ENCODE measurements around the gene OPRM1. TPM values are rescaled to one million over a fixed set of nuclear protein-coding genes. Genes with fewer than 3 reads are reported as not detected.

Gene OPRM1
- total and polyA plus RNA-seq, 2 of the 8 experiments (the other 6 are each of a cell fraction or from before 2014, with no cell fraction given): not detected

DNA sequence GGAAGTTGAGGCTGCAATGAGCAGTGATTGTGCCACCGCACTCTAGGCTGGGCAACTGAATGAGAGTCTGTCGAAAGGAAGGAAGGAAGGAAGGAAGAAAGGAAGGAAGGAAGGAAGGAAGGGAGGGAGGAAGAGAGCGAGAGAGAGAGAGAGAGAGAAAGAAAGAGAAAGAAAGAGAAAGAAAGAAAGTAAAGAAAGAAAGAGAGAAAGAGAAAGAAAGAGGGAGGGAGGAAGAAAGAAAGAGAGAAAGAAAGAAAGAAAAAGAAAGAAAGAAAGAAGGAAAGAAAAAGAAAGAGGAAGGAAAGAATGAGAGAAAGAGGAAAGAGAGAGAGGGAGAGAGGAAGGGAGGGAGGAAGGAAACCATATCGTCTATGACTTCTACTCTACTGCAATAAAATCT, 60.2 kb downstream of the OPRM1 start (continued):
- TF ChIP-seq JUND (IDR thresholded peaks at IDR 0.05; ENCODE audit: low read length): no peak

DNA sequence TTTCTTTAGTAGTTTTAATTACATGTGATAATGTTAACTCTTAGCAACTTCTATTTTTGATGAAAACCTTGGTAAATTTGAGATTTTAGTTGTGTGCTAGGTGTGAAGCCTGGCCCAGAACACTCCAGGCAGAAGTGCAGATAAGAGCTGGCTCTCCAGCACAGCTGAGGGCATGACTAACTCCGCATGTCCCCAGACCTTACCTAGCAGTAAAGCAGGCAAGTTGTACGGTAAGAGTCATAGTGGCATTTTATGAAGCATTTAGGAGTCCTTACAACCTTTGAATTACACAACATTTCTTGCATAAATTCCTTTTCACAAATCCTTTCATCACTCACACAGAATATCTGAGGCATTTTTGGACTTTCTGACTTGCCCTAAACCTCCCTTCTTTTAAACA, 67.2 kb downstream of the OPRM1 start:
- no peak overlapping the region for H2AFZ ChIP-seq (ENCODE audit: low read length)
- H3K4me3 ChIP-seq (ENCODE audit: extremely low read depth in 1 of 4, insufficient read depth in 2 of 4, low read depth in 3 of 4, low read length in 4 of 4): no peak overlapping the region
- H3K27me3 ChIP-seq (replicated peaks in 1 of 4; ENCODE audit: control insufficient read depth in 3 of 4, extremely low read depth in 1 of 4, insufficient read depth in 3 of 4, low read length in 3 of 4): no peaks in the 10 kb centered on the region
- no peak overlapping the region for H3K18ac ChIP-seq (ENCODE audit: extremely low read depth, low read length)
- H4K8ac ChIP-seq (ENCODE audit: extremely low read depth, insufficient read depth, low read length): no peak overlapping the region
- no peaks in the 10 kb centered on the region for H3K36me3 ChIP-seq (ENCODE audit: control insufficient read depth in 2 of 4, insufficient read depth in 4 of 4, low read length in 3 of 4)
- no peak overlapping the region for H2BK15ac ChIP-seq (ENCODE audit: low read length)
- H3K27ac ChIP-seq (ENCODE audit: low read depth, low read length): no peak overlapping the region
- H3K4ac ChIP-seq (replicated peaks; ENCODE audit: insufficient read length, low read depth, low read length): no peak overlapping the region
- ChIA-PET POLR2A (ENCODE audit: partially characterized antibody) (no interaction called here), CTCF (ENCODE audit: partially characterized antibody) (no interaction called here)
- no peaks in the 10 kb centered on the region for H3K79me2 ChIP-seq (ENCODE audit: control insufficient read depth in 1 of 2, insufficient read depth in 2 of 2, low read length in 2 of 2)
- H3K56ac ChIP-seq (replicated peaks; ENCODE audit: insufficient read length, low read depth, low read length): no peak overlapping the region
- H2BK5ac ChIP-seq (ENCODE audit: low read depth, low read length): no peak overlapping the region
- no peak overlapping the region for H3K23ac ChIP-seq (ENCODE audit: insufficient read length)
- H4K5ac ChIP-seq (ENCODE audit: insufficient read length, low read depth, low read length): no peak overlapping the region
- no peak overlapping the region for H4K91ac ChIP-seq (replicated peaks; ENCODE audit: insufficient read length, low read length)
- no peaks in the 10 kb centered on the region for H3K79me1 ChIP-seq (ENCODE audit: low read depth, low read length)
- H3K4me2 ChIP-seq (ENCODE audit: insufficient read depth in 1 of 2, low read depth in 2 of 2, low read length in 2 of 2): no peak overlapping the region
- FAIRE-seq (no peak), DNase-seq (ENCODE audit: low read depth in 1 of 2, low spot score in 2 of 2) (no peak)
- H3K4me1 ChIP-seq (replicated peaks in 1 of 4; ENCODE audit: control insufficient read depth in 3 of 4, insufficient read depth in 4 of 4, low read length in 3 of 4): no peaks in the 10 kb centered on the region
- H3K9me3 ChIP-seq (ENCODE audit: insufficient read depth in 2 of 2, low read depth in 1 of 2, low read length in 1 of 2): no peaks in the 10 kb centered on the region
- no peak overlapping the region for H2BK20ac ChIP-seq (ENCODE audit: low read length)
- no peak overlapping the region for H2BK12ac ChIP-seq (ENCODE audit: low read depth, low read length)
- H2AK5ac ChIP-seq (ENCODE audit: low read depth, low read length): no peak overlapping the region
- H2BK120ac ChIP-seq (replicated peaks; ENCODE audit: low read depth, low read length): no peak overlapping the region
- no peak overlapping the region for H3K9ac ChIP-seq (replicated peaks in 1 of 4; ENCODE audit: extremely low read depth in 1 of 4, low read depth in 3 of 4, low read length in 3 of 4)
- WGBS, 2 experiments (ENCODE audit: extremely low coverage in 1 of 2, insufficient coverage in 1 of 2, insufficient read length in 1 of 2, insufficient replicate concordance in 2 of 2, low coverage in 1 of 2, low lambda C conversion rate in 2 of 2, missing lambda C conversion rate in 1 of 2): 96% methylated on average over 2 of the region's 2 CpGs; no CpG with 5 or more reads in 1 of the 2 experiments
- no peak overlapping the region for H3K14ac ChIP-seq (ENCODE audit: insufficient read length)
- no peaks in the 10 kb centered on the region for H4K20me1 ChIP-seq (replicated peaks in 1 of 2; ENCODE audit: control insufficient read depth in 1 of 2, insufficient read depth in 2 of 2, low read length in 2 of 2)
- H3K23me2 ChIP-seq (ENCODE audit: low read depth, low read length): no peaks in the 10 kb centered on the region; the same call in 1 of the 2 replicates
- TF ChIP-seq KDM4A (IDR thresholded peaks at IDR 0.05; ENCODE audit: low read depth, low read length, severe bottlenecking) (no peak), TAF1 (IDR thresholded peaks at IDR 0.05; ENCODE audit: low read depth, low read length) (no peak), CEBPB (IDR thresholded peaks at IDR 0.05; ENCODE audit: low read depth, low read length) (no peak), JUND (IDR thresholded peaks at IDR 0.05; ENCODE audit: low read length) (no peak), CTCF (IDR thresholded peaks at IDR 0.05; ENCODE audit: control extremely low read depth in 1 of 3, insufficient read depth in 1 of 3, low read depth in 1 of 3, low read length in 3 of 3) (no peak), CBX5 (IDR thresholded peaks at IDR 0.05; ENCODE audit: low read depth, low read length) (no peak), TBP (IDR thresholded peaks at IDR 0.05; ENCODE audit: low read depth, low read length) (no peak), RNF2 (IDR thresholded peaks at IDR 0.05; ENCODE audit: borderline replicate concordance, low read depth, low read length, missing control alignments, poor library complexity, severe bottlenecking) (no peak), MAX (IDR thresholded peaks at IDR 0.05) (no peak), BACH1 (IDR thresholded peaks at IDR 0.05; ENCODE audit: low read length) (no peak)

Measured in H1 (cell line).